Natural killer cell (primary cell): ENCODE data around the gene LHFPL3. TPM values are rescaled to one million over a fixed set of nuclear protein-coding genes. Genes with fewer than 3 reads are reported as not detected.

Source experiments
- ATAC-seq, 3 donors: fragments of 150-1000 bp in 2 of 3; fragments of 200-7000 bp in 1 of 3; cut with Tn5 transposase; 1 replicate in 1 of 3; 2 replicates in 2 of 3; pipeline ENCODE4 v1.10.0; 2021; ENCODE audit warnings: mild to moderate bottlenecking in 2 of 3, moderate library complexity in 2 of 3
- DNase-seq, 2 donors: peaks; one replicate each; pipeline versions ENCODE4 v3.0.0 to v3.0.0-alpha.2; 2013 to 2021; ENCODE audit warnings: mixed read lengths in 1 of 2
- H3K27ac ChIP-seq: one replicate; pipeline ENCODE4 v1.5.1; 2013; ENCODE audit warnings: mild to moderate bottlenecking, low read length
- H3K27me3 ChIP-seq: one replicate; pipeline ENCODE4 v1.6.1; 2013; ENCODE audit warnings: low read length; ENCODE audit not compliant: control insufficient read depth, insufficient read depth
- H3K36me3 ChIP-seq: one replicate; pipeline ENCODE4 v1.6.1; 2013; ENCODE audit warnings: low read length; ENCODE audit not compliant: control insufficient read depth, insufficient read depth
- H3K4me1 ChIP-seq: one replicate; pipeline ENCODE4 v1.6.1; 2013; ENCODE audit warnings: low read length; ENCODE audit not compliant: control insufficient read depth, insufficient read depth
- H3K4me3 ChIP-seq: one replicate; pipeline ENCODE4 v1.5.1; 2013; ENCODE audit warnings: low read length
- H3K9me3 ChIP-seq: one replicate; pipeline ENCODE4 v1.6.1; 2013; ENCODE audit warnings: low read length; ENCODE audit not compliant: control insufficient read depth, insufficient read depth
- H3K27ac Mint-ChIP-seq, 2 donors: one replicate each; pipeline ENCODE4 v1.8.0; 2022; ENCODE audit warnings: mild to moderate bottlenecking in 2 of 2, mixed read lengths in 2 of 2, moderate library complexity in 1 of 2
- H3K27me3 Mint-ChIP-seq, 2 donors: one replicate each; pipeline ENCODE4 v1.8.0; 2022; ENCODE audit warnings: low read depth in 2 of 2, mixed read lengths in 2 of 2
- H3K36me3 Mint-ChIP-seq: one replicate; pipeline ENCODE4 v1.8.0; 2022; ENCODE audit warnings: mixed read lengths
- H3K4me1 Mint-ChIP-seq, 2 donors: one replicate each; pipeline ENCODE4 v1.8.0; 2022; ENCODE audit warnings: mixed read lengths in 2 of 2
- H3K4me3 Mint-ChIP-seq: one replicate; pipeline ENCODE4 v1.8.0; 2022; ENCODE audit warnings: mild to moderate bottlenecking, moderate library complexity, mixed read lengths
- H3K9me3 Mint-ChIP-seq, 2 donors: one replicate each; pipeline ENCODE4 v1.8.0; 2022; ENCODE audit warnings: mixed read lengths in 2 of 2
- CTCF ChIP-seq: fragments of 200-600 bp; IDR thresholded peaks from one replicate; pipeline ENCODE4 v1.8.0; 2022; ENCODE audit warnings: antibody characterized with exemption
- WGBS: methylation state at CpG from one replicate; pipeline ENCODE4 v1.1.7; 2013; ENCODE audit warnings: missing lambda C conversion rate; ENCODE audit not compliant: insufficient coverage; 5-methylcytosine and 5-hydroxymethylcytosine counted together
- intact Hi-C: fragments of 100-400 bp; cut with micrococcal nuclease; formaldehyde crosslinking; loops from one replicate; pipeline ENCODE4 v1.14.2; 2022
- total RNA-seq, 4 donors: library from RNA; stranded (reverse); fragments of 120-200 nt in 1 of 4; gene quantifications; one replicate each; pipeline versions ENCODE4 v1.2.3 to v1.2.4, GENCODE V29; 2013 to 2022

The LHFPL3 gene
- total RNA-seq, 3 donors from 2014 or later (not counting 1 experiment from before 2014, with no cell fraction given) = not detected

DNA sequence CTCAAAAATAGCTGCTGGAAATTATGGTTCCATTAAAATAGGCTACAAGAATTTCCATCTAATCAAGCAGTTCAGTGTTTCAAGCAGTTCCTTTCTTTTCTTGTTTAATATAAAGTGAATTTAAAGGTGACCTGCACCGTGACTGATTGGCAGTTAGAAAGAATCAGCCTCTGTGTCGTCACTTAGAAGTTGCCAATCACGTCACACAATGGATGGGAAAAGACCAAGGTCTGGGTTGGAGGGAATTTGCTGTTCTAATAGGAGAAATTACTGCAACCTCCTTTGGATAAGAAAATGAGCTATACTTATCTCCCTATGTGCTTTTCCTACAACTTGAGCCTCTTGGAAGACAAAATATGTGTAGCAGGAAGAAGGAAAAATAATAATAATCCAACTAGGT lies 466.2 kb downstream of the LHFPL3 start:
- Mint-ChIP-seq H3K36me3 (no peaks in the 10 kb centered on the region), H3K27ac (no peak overlapping the region), H3K4me3 (no peak overlapping the region), H3K4me1 (no peaks in the 10 kb centered on the region), H3K9me3 (no peaks in the 10 kb centered on the region), H3K27me3 (peaks cover 20 to 25% of the 10 kb centered on the region in 2 donors)
- no peaks in the 10 kb centered on the region for H3K36me3 ChIP-seq
- H3K27me3 ChIP-seq = no peaks in the 10 kb centered on the region
- no peaks in the 10 kb centered on the region for H3K9me3 ChIP-seq
- 89% methylated on average over 3 of the region's 3 CpGs for WGBS
- intact Hi-C loops = no loop called here
- ATAC-seq (no peak), DNase-seq (no peak)
- no peak for TF ChIP-seq CTCF
- no peak overlapping the region for H3K4me3 ChIP-seq
- no peak overlapping the region for H3K27ac ChIP-seq
- no peaks in the 10 kb centered on the region for H3K4me1 ChIP-seq

DNA sequence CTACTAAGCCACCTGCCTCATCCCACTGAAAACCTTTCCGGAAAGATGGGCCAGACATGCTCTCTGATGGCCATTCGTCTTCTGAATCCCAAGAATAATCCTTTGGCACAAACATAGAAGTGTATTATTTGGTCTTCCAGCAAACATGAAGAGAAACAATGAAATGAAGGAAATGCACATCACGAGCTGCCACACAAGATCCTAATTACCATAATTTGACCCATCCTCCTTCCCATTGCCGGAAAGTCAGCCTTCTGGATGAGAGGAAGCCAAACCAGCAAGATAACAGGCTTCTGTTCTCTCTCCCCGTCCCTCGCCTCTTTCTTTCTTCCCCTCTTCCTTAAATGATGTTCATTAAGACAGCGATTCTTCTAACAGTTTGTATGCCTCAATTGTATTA lies 466.7 kb downstream of the LHFPL3 start:
- no peaks in the 10 kb centered on the region for H3K27me3 ChIP-seq
- ATAC-seq = no peak
- Mint-ChIP-seq H3K4me3 (no peak overlapping the region), H3K27me3 (peaks cover 22 to 25% of the 10 kb centered on the region in 2 donors), H3K9me3 (no peaks in the 10 kb centered on the region), H3K27ac (no peak overlapping the region), H3K36me3 (no peaks in the 10 kb centered on the region), H3K4me1 (no peaks in the 10 kb centered on the region)
- no peak for DNase-seq
- no peak for TF ChIP-seq CTCF
- 64% methylated on average over 4 of the region's 7 CpGs for WGBS
- no peaks in the 10 kb centered on the region for H3K4me1 ChIP-seq
- intact Hi-C loops = no loop called here
- H3K9me3 ChIP-seq = no peaks in the 10 kb centered on the region
- no peak overlapping the region for H3K4me3 ChIP-seq
- no peak overlapping the region for H3K27ac ChIP-seq
- no peaks in the 10 kb centered on the region for H3K36me3 ChIP-seq

GRCh38 chr7:104795616-104796398 lies 467.4 kb downstream of the LHFPL3 start:
- H3K27me3 ChIP-seq = no peaks in the 10 kb centered on the region
- peaks cover 19 to 25% of the 10 kb centered on the region in 2 donors for H3K27me3 Mint-ChIP-seq
- intact Hi-C loops = no loop called here
- no peak overlapping the region for H3K27ac ChIP-seq
- no peaks in the 10 kb centered on the region for H3K4me1 ChIP-seq
- no peaks in the 10 kb centered on the region for H3K9me3 ChIP-seq
- no peak for TF ChIP-seq CTCF
- H3K9me3 Mint-ChIP-seq = no peaks in the 10 kb centered on the region
- 77% methylated on average over 7 of the region's 7 CpGs for WGBS
- no peak for DNase-seq
- H3K36me3 ChIP-seq = no peaks in the 10 kb centered on the region
- no peak overlapping the region for H3K4me3 Mint-ChIP-seq
- H3K4me3 ChIP-seq = no peak overlapping the region
- no peaks in the 10 kb centered on the region for H3K4me1 Mint-ChIP-seq
- no peak overlapping the region for H3K27ac Mint-ChIP-seq
- no peaks in the 10 kb centered on the region for H3K36me3 Mint-ChIP-seq
- ATAC-seq = no peak

GRCh38 chr7:104800307-104800706 lies 471.9 kb downstream of the LHFPL3 start:
- Histone ChIP-seq H3K27me3 (no peaks in the 10 kb centered on the region), H3K36me3 (no peaks in the 10 kb centered on the region), H3K4me3 (no peak overlapping the region), H3K4me1 (no peaks in the 10 kb centered on the region), H3K27ac (no peak overlapping the region), H3K9me3 (no peaks in the 10 kb centered on the region)
- no peak for DNase-seq
- Mint-ChIP-seq H3K27me3 (peaks cover 18 to 23% of the 10 kb centered on the region in 2 donors), H3K4me1 (no peaks in the 10 kb centered on the region), H3K9me3 (no peaks in the 10 kb centered on the region), H3K36me3 (no peaks in the 10 kb centered on the region), H3K27ac (no peak overlapping the region), H3K4me3 (no peak overlapping the region)
- no peak for TF ChIP-seq CTCF
- no peak for ATAC-seq
- intact Hi-C loops = no loop called here
- 62% methylated on average over 4 of the region's 4 CpGs for WGBS
